Occipital lobe (tissue), 3 donors: ENCODE measurements around the gene SRRM2. TPM values are rescaled to one million over a fixed set of nuclear protein-coding genes. Genes with fewer than 3 reads are reported as not detected.

Experiments used
- DNase-seq: peaks from one replicate; lab custom pipeline; 2025; lab: John Stamatoyannopoulos, UW
- small RNA-seq: library from RNA; depleted of rRNA; stranded (forward); fragments of <200 nt; gene quantifications from one replicate; pipeline ENCODE3, GENCODE V24; 2014
- total RNA-seq: library from RNA; depleted of rRNA; stranded (reverse); fragments of >200 nt; gene quantifications from one replicate; pipeline ENCODE4 v1.2.3, GENCODE V29; 2014

SRRM2 gene
- total RNA-seq, 1 donor from 2014 or later, result 41.0 TPM

GRCh38 chr16:2818272-2818876 is 65.9 kb downstream of the SRRM2 start:
- no peak for DNase-seq

GRCh38 chr16:2819179-2819938 is 66.9 kb downstream of the SRRM2 start:
- DNase-seq, result no peak

DNA sequence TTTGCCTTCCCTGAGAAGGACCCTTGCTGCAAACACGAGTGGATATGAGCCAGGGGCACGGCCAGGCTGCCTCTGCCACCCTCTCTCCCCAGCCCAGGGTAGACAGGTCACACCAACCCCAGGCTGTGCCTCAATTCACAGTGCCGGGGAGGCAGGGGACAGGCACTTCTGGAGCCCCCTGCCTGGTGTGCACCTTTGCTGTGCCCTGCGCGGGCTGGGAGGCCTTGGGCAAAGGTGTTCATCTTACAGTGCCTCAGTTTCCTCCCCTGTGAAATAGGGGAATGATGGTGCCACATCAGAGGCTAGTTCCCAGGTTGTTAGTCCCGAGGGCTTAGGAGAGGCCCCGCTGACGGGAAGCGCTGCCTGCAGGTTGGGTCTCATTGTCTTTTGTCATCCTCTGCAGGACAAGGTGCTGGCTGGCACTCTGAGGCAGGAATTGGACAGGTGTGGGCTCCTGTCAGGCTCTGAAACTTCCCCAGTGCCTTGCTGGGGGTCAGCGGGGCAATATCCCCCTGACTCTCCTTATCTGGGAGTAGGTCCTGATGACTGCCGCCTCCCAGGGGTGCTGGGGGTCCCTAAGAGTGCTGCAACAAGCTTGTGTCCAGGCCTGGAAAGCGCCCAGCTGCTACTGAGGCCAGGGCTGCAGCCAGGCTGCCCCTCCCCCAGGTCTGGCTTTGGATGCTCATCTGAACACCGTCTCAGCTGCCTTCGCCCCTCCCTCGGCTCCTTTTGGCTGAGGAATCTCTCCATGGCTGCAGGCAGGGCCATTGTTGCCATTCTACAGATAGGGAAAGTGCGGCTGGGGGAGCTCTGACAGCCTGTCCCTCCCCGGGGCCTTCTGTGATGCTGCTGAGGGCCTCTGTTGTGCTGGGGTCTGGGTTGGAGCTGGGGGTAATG is 67.7 kb downstream of the SRRM2 start:
- no peak for DNase-seq

Small RNAs within 50 kb of the gene (small RNA-seq; reads per million reads assigned to genes)
- gene SNORA3C, result not detected

Other genes with a start within 250 kb of the SRRM2 start
- 11.7 TPM for gene ATP6V0C, start 238.7 kb upstream of the SRRM2 start, total RNA-seq
- 12.9 TPM for gene AMDHD2, start 232.3 kb upstream of the SRRM2 start, total RNA-seq
- 0.16 TPM for gene CEMP1, start 221.2 kb upstream of the SRRM2 start, total RNA-seq
- gene PDPK1, start 214.6 kb upstream of the SRRM2 start, total RNA-seq, result 30.9 TPM
- gene KCTD5, start 70.1 kb upstream of the SRRM2 start, total RNA-seq, result 20.9 TPM
- gene PRSS27, start 32.4 kb upstream of the SRRM2 start, total RNA-seq, result 1.6 TPM
- 84.1 TPM for gene ELOB, start 24.6 kb downstream of the SRRM2 start, total RNA-seq
- not detected for gene PRSS33, start 34.9 kb downstream of the SRRM2 start, total RNA-seq
- not detected for gene PRSS41, start 45.8 kb downstream of the SRRM2 start, total RNA-seq
- gene PRSS21, start 64.6 kb downstream of the SRRM2 start, total RNA-seq, result not detected
- 0.47 TPM for gene ZG16B, start 77.7 kb downstream of the SRRM2 start, total RNA-seq
- not detected for gene PRSS22, start 105.5 kb downstream of the SRRM2 start, total RNA-seq
- gene FLYWCH2, start 130.6 kb downstream of the SRRM2 start, total RNA-seq, result 43.8 TPM
- 20.7 TPM for gene FLYWCH1, start 159.3 kb downstream of the SRRM2 start, total RNA-seq
- gene KREMEN2, start 211.6 kb downstream of the SRRM2 start, total RNA-seq, result not detected
- 19.7 TPM for gene PAQR4, start 216.7 kb downstream of the SRRM2 start, total RNA-seq
- 3.0 TPM for gene PKMYT1, start 227.8 kb downstream of the SRRM2 start, total RNA-seq